ENCODE results near the gene SCG5.

Gene SCG5

DNA sequence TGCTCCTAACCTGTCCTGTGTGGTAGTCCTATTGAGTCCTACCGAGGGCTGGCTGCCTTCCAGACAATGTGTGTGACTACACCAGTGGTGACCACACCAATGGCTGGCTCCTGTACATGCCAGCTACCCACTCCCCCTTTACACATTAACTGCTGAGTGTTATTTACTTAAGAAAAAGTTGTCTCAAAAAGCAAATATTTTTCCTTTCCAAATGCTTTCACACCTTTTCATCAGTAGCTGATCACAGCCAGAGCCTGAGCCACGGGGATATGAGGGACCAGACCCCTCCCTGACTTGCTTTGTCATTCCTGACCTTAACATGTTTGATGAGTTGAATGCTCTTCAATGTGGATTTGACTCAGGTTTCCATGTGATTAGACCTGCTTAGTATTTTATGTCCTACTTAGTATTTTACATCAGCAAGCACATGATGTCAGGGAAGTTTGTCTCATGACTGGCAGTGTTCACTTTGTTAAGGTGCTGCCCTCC is 46.7 kb downstream of the SCG5 start:
- intact Hi-C loops (cut with DNase I): no loop called here
- no peak for DNase-seq

DNA sequence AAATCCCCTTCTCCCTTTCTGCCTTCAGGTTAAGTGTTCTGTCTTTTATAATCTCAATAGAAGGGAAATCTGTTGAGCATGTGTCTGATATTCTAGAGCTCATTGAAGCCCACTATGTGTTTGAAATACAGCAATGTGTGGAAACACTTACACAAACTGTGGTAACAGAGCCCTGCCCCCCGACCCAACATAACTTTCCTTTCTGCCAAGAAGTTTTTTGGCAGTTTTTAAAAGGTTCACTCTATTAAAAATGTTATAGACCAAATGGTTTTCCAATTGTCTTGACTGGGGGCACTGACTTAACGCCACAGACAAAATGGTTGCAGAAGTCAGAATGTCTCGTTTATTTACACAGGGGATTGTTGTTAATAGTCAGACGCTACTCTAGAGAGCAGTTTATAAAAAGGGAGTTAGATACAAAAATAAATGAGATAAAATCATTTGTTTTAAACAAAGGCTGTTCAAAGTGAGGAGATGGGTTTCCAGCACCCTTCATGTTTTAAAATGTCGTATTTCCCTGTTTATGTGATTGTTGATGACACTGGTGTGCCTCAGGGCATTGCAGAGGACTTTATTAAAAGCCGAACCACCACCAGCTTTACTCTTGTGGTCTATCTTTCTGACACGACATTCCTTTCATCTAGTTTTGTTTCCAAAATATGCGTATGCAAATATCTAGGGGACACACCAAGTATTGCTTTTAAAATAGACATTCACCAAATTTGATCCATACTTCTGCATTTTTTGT is 49.6 kb downstream of the SCG5 start:
- no peak for DNase-seq
- intact Hi-C loops (cut with DNase I): no loop called here

DNA sequence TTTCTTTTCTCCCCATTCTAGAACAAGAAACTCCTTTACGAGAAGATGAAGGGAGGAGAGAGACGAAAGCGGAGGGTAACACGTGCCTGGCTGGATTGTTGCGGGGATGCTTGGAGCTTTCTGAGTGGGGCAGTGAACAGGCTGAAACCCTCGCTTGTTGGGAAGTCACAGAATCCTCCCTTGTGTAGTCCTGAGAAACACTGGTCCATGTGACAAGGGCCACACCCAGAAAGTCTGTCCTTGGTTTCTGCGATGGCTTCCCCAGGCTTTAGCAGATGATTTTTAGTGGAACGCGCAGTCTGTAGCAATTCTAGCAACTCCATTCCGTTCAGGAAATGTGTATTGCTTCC is 50.2 kb downstream of the SCG5 start:
- intact Hi-C loops (cut with DNase I): no loop called here
- DNase-seq: no peak

DNA sequence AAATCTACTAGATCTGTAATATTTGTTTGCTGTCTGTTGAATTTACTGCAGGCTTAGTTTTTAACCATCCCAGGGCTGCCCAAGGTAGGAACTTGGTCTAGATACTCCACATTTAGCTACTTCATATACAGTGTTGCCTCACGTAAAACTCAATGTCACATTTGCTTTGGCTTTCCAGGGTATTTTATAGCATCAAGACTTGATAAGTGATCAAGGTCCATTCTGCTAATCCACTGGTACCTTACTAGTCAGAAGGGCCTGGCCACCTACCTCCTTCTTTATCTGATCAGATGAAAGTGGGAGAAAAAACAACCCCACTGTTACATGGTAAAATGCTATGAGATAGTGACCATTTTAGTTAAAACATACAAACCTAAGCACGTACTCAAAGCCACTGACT is 50.8 kb downstream of the SCG5 start:
- no peak for DNase-seq
- intact Hi-C loops (cut with DNase I): no loop called here

DNA sequence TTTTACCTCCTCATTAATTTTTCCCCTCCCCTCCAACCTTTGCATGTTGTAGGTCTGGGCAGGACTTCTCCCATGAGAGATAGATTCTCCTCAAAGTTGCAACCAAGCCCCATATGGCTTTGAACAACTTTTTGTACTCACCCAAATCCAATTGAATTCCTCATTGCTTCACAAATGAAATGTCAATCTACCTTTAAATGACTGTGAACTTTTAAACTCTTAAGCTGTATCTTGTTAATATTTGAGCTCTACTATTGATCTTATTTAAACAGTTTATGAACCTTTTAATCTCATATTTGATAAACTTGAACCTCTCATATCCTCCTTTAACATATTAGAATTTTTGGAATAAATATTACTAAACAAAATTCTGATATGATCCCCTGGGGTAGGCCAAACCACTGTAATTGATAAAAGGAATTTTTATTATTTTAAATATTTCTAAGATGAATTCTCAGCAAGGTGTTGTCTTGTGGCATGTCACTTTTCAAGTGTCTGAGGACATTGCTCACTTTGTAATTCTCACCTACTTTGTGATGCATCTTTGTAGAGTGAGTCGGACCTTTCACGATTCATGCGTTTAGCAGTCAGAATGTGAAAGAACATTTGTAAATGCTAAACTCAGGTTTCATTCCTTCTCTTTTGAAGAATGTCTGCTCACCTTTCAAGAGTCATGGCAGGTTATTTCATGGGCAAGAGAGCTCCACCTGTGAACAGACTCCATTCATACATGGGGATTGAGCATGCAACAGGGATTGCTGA is 52.9 kb downstream of the SCG5 start:
- no peak for DNase-seq
- intact Hi-C loops (cut with DNase I): no loop called here

DNA sequence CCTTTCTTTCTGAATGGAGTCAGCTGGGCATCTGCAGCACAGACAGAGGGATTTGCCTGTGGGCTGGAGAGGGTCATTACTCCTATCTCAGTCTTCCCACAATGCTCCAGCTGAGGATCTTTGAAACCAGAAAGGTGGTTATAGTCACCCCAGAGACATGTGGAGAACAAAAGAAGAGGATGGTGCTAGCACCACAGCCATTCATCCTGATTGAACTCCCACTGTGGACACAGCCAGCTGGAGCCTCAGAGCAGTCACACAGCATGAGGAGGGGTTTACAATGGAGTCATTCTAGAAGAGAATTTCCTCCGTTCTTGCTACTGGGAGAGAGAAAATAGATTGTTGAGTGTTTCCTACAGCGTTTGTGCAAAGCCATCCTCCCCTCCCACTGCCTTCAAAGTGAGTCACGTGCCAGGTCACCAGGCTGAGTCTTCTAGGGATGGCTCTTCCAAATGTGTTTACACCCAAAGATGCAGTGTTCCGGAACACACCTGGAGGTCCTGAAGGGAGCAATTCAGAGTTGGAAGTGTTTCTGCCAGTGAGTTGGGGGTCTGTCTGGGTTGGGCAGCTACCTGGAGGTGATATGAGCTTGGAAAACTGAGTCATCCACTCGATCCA is 57.4 kb downstream of the SCG5 start:
- no peak for DNase-seq
- intact Hi-C loops (cut with DNase I): no loop called here

DNA sequence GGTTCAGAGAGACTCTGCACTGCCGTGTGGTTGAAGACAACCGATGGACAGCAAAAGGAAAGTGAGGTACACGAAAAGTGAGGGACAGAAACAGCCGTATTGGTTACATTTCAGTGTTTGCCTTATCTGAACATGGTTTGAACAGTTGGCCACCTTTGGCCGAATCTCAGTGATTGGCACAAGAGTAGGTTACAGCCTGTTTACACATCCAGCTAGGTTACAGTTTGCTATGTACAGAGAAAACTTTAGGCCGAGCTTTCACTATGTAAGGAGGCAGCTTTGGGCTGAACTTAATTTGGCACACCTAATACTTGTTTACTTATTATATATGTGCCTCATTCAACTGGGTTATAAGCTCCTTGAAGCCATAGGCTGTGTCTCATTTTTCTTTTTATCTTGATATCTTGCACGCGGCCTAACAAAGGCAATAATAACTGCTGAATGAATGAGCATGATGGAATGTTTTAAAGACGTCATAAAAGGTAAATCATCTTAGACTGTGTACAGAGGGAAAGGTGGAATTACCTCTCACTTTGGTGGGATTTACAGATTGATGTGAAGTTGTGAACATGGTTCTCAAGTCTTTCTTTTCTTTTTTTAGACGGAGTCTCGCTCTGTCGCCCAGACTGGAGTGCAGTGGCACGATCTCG is 59.1 kb downstream of the SCG5 start:
- DNase-seq: no peak
- intact Hi-C loops (cut with DNase I): no loop called here

DNA sequence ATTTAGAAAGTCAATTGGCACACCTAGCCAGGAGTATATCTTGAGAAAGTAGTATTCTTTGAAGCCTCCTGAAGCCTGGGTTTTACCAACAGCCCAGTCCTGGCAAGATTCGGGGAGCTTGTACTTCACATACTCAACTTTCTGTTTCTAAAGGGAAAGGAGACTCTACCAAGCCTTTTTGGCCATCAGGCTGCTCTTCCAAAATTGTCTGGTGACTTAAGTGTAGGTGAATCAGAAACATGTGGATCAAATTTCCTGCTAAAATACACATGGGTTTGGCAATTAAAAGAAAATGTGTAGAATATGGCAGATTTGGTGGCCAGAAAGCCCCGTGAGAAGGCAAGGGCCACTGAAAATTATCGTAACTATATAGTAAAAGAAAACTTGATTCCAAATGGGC is 60.4 kb downstream of the SCG5 start:
- intact Hi-C loops (cut with DNase I): no loop called here

DNA sequence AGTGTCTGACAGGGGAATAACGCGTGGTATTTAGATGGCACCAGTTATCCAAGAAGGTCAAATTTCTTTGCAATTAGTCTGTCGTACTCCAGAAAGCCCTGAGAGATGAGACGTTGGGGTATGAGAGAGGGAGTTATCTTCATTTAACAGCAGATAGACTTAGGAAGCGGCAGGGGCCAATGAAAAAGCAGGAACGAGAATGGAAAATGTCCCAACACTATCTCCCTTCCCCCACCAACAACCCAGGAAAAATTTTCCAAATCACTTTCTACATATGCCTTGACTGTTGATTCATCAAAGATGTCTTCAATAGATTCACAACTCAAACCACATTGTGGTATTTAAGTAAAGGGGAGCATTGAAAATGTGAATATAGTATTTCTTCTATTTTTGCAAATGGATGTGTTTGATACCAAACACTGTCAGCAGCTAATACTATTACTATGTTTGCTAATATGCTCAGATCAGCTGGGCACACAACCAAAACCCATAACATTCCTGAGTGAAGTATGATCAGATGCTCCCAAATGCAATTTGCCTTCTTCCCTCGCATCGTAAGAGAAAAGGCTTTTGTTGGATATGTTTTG is 63.0 kb downstream of the SCG5 start:
- intact Hi-C loops (cut with DNase I): no loop called here
- no peak for DNase-seq

More for the DNA sequence above, 60.4 kb downstream of the SCG5 start:
- no peak for DNase-seq

DNA sequence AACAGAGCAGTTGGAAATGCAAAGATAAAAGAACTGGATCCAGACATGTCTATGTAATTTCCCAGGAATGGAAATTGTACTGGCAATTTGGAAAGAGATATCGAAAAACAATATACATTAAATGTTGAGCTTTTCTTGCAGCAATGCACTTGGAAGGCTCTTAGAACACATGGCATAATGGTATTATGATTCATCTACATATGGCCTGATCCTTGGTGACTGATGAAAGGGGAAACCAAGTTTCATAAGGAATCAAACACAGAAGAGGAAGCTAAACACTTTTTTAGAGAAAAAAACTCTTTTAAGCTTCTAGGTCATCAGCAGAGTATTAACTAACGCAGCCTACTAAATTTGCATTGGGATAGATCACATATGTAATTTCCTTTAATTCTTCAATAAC is 63.9 kb downstream of the SCG5 start:
- intact Hi-C loops (cut with DNase I): no loop called here
- no peak for DNase-seq

DNA sequence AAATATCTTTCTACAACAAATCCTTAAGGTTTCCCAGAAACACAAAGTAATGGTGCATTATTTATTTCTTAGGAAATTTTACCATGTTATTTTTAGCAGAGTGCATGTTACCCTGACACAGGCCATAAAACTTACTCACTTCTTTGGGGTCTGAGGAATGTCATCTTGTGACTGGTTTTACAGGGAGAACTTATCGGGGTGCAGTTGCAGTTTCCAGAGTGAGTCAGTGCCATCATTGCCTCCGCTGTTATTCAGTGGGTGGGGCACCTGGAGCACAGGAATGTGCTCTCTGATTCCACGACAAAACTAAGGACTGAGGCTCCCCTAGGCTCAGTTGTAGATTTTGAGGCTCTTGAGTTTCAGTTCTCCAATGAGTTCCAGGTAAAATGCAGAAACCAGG is 65.2 kb downstream of the SCG5 start:
- intact Hi-C loops (cut with DNase I): no loop called here

DNA sequence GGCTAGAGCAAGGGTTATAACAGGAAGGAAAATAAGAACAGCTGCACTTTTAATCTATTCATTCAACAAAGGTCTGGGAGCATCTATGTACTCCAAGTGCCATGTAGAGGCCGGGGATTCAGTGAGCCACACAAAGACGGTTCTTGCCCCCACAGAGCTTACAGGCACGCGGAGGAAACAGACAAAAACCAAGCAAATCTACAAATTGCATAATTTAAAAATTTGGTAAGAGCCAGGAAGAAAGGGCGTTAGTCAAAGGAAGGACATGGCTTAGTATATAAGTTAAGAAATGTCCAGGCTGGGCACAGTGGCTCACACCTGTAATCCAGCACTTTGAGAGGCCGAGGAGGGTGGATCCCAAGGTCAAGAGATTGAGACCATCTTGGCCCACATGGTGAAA is 65.9 kb downstream of the SCG5 start:
- no peak for DNase-seq
- intact Hi-C loops (cut with DNase I): no loop called here

More for the DNA sequence above, 65.2 kb downstream of the SCG5 start:
- DNase-seq: no peak

DNA sequence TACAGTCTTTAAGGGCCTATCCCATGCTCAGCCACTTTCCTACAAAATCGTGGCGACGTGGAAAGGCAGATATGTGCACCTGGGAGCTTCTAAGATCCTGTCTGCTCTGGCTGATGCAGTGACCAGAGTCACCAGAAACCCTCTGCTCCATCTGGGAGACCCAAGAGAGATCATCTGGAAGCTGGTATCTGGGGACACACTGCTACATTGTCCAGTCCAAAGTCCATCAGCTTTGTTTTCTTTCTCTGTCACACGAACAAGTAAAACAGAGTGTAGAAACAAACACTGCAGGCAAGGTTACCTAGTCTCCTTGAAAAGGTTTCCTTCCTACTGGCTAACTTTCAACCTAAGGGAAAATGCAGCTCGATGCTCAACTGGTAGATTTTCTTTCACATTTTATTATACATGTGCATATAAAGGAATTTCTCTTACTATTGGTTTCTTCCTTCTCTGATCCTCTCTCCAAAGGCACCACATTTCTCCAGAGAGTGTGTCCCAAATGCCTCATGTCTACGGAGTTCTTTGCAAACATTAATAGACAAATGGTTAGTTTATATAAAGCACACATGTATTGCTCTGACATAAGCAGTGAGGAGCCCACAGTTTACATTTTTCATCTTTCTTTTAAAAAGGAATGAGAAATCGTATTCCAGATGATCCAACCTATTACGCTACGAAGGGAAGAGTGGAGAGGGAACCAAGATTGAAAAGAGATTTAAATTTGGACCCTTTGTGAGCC is 68.0 kb downstream of the SCG5 start:
- DNase-seq: no peak
- intact Hi-C loops (cut with DNase I): no loop called here

DNA sequence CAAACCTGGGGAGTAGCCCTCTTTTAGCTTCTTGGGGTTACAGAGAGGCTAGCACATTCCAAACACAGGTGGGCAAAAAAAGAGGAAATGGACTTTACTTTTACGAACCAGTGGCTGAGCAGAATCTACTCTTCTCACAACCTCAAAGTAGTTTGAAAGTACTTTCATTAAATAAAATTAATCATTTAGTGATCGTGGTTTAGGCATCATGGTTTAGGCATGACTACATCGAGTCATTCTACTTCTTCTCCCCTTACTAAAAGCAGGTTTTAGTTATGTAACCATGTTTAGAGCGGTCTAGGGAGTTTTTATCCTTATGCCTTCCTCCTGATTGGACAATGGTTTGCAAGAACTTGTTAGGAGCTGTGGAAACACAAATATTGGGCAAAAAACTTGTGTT is 73.8 kb downstream of the SCG5 start:
- intact Hi-C loops (cut with DNase I): no loop called here
- DNase-seq: no peak

DNA sequence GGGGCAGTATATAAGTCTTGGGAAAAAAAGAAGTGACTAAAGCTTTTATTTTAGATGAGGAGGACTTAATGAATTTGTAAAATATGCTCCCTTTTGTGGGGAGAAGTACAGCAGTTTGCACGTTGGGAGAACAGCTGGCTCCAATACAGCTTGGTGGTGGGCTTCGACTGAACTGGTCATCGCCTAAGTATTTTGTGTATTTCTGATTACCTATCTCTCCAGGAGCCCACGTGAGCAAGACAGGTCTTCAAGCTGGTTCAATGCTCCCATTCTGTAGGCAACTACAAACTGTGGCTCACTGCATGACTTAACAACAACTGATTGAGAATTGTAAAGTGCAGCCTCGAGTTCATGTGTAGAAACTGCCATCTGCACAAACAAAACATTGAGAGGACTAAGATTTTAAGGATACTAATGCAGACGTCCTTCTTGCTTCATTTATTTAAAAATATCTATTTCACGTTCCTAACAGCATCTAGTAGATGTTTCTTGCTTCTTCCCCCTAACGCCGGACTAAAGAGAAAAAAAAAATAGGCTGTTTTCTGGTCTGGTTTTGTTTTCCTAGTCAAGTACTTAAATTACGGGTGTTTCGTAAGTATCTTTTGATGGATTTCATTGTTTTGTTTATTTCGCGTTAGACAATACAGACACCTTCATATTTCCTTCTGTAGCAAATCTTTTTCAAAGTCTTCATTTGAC is 74.9 kb downstream of the SCG5 start:
- DNase-seq: no peak
- intact Hi-C loops (cut with DNase I): no loop called here

DNA sequence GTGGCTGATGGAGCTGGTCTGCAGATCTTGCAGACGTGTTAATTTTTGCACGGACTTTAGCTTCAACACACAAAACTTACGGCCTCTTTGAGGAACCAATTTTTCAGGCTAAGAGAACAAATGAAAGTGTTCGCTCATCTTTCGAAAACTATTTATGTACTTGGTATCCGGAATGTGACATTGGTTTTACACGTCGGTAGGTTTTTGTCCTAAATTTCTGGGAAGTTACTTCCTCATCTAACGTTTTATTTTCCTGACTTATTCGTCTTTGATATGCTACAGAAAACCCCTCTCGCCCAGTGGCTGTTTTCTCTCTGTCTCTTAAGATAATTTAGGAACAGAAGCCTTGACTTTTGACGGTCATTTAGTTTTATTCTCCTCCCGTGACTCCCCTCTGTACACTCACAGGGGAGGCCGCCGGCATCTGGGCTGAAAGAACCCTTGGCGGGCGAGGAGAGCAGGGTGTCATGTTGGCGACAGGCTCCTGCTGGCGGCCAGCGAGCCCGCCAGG is 75.5 kb downstream of the SCG5 start:
- no peak for DNase-seq
- intact Hi-C loops (cut with DNase I): no loop called here

DNA sequence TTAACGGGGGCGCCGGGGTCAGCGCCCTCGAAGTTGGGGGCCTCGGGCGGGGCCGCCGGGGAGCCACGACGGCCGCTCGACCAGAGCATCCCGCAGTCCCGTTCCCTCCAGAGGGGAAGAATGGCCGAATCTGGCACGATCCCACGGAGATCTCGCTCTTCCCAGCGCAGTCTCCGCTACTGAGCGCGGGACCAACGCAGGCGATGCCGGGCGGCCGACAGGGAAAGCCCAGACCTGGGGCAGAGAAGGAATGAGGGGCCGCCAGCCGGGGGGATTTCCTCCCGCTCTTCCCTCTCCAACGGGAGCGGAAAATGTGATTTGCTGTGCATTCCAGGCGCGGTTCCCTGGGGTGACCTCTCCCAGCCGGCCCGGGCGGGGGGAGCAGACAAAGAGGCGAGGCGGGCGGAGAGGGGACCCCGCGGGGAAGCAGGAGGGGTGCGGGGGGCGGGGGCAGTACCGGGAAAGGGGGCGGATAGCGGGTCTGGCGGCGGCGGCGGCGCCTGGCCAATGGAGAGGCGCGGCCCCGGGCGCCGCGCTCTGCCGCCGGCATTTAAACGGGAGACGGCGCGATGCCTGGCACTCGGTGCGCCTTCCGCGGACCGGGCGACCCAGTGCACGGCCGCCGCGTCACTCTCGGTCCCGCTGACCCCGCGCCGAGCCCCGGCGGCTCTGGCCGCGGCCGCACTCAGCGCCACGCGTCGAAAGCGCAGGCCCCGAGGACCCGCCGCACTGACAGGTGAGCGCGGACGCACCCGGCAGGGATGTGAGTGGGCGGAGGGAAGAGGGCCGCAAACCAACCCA is 76.1 kb downstream of the SCG5 start, which contains the start of gene GREM1:
TSS of gene GREM1 (plus strand) at position 579 of the 801 bp plus-strand sequence. CDS start 12,687 bp downstream, outside the sequence.
- DNase-seq: peak in 8 of 10 donors; percentile 22 to 94 (median 58)
- intact Hi-C loops (cut with DNase I): no loop called here

DNA sequence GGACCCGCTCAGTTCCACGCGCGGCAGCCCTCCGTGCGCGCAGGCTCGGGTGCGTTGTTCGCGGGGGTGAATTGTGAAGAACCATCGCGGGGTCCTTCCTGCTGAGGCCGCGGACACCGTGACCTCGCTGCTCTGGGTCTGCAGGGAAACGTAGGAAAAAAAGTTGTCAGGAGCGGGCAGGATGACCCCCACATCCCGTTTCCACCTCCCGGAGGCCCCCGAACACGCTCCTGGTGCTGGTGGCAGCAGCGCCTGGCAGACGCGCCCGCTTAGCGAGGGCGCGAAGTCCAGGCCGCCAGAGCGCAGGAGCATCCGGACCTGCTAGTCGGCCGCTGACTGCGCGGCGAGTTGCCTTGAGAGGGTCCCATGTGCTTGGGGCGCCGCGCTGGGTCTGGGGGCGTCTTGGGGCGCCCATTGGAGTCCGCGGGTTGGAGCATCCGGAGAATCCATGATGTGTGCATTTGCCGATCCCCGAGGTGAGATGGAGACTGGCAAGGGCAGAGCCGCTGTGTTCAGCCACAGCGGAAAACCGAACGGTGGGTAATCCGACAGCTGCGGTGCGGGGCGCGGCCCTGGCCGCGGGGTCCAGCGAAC is 76.8 kb downstream of the SCG5 start:
- DNase-seq: peak in 2 of 10 donors; percentile 26 to 84
- intact Hi-C loops (cut with DNase I): no loop called here
